ENCODE measurements around the gene PARD3B. TPM values are rescaled to one million over a fixed set of nuclear protein-coding genes. Genes with fewer than 3 reads are reported as not detected.

The PARD3B gene
- total and polyA plus RNA-seq, 2 of the 4 experiments (the other 2 are of a cell fraction), result 3.3 to 15.6 TPM

GRCh38 chr2:205387350-205388055 lies 842.2 kb downstream of the PARD3B start:
- TF ChIP-seq BHLHE40 (IDR thresholded peaks at IDR 0.05; ENCODE audit: low read depth, low read length) (no peak), MAFK (IDR thresholded peaks at IDR 0.05; ENCODE audit: low read depth, low read length) (no peak), SMC3 (IDR thresholded peaks at IDR 0.05; ENCODE audit: low read depth, low read length) (no peak), CEBPB (IDR thresholded peaks at IDR 0.05; ENCODE audit: low read depth, low read length) (no peak), POLR2A (IDR thresholded peaks at IDR 0.05; ENCODE audit: low read depth, low read length) (no peak), ELK1 (IDR thresholded peaks at IDR 0.05; ENCODE audit: borderline replicate concordance, low read depth, low read length) (no peak), MXI1 (IDR thresholded peaks at IDR 0.05; ENCODE audit: borderline replicate concordance, low read depth, low read length) (no peak), MAZ (IDR thresholded peaks at IDR 0.05; ENCODE audit: borderline replicate concordance, low read depth, low read length) (no peak), RFX5 (IDR thresholded peaks at IDR 0.05; ENCODE audit: low read depth, low read length) (no peak), RCOR1 (IDR thresholded peaks at IDR 0.05; ENCODE audit: insufficient replicate concordance, low read length) (no peak), CHD1 (IDR thresholded peaks at IDR 0.05; ENCODE audit: low read depth, low read length) (no peak)
- dilution Hi-C loops (cut with HindIII; ENCODE audit: low sequenced_read_pairs, unreplicated experiment), result no loop called here
- Histone ChIP-seq H3K14ac (replicated peaks; ENCODE audit: low read depth, low read length) (no peak overlapping the region), H2BK15ac (ENCODE audit: low read depth, low read length) (no peak overlapping the region), H4K20me1 (ENCODE audit: insufficient read depth, low read length) (no peaks in the 10 kb centered on the region), H2BK5ac (ENCODE audit: low read depth, low read length, poor library complexity, severe bottlenecking) (no peak overlapping the region), H3K79me1 (ENCODE audit: low read depth in 1 of 2, low read length in 2 of 2) (no peaks in the 10 kb centered on the region; a peak in 1 of 4 replicates), H3K27ac (ENCODE audit: insufficient read depth, low read length) (no peak overlapping the region), H3K9me1 (ENCODE audit: insufficient read depth, low read length) (no peaks in the 10 kb centered on the region), H2AK9ac (replicated peaks; ENCODE audit: low read depth, low read length, poor library complexity) (no peak overlapping the region), H2AFZ (replicated peaks; ENCODE audit: low read length, poor library complexity) (no peak overlapping the region), H3K9me3 (ENCODE audit: control insufficient read depth, insufficient read depth, low read length) (no peaks in the 10 kb centered on the region), H3K4me3 (ENCODE audit: insufficient read depth, low read depth, low read length) (no peak overlapping the region), H3K9ac (ENCODE audit: low read depth, low read length) (no peak overlapping the region), H2BK20ac (ENCODE audit: low read depth, low read length) (no peak overlapping the region), H2BK120ac (ENCODE audit: low read depth, low read length) (no peak overlapping the region), H3K18ac (ENCODE audit: low read depth, low read length) (no peak overlapping the region), H3K56ac (ENCODE audit: extremely low read depth, insufficient read depth, low read length) (no peak overlapping the region), H3K27me3 (ENCODE audit: control insufficient read depth, insufficient read depth, low read length) (no peaks in the 10 kb centered on the region), H3K4me2 (ENCODE audit: low read depth, low read length) (no peak overlapping the region), H4K5ac (ENCODE audit: low read depth, low read length) (no peak overlapping the region), H2AK5ac (ENCODE audit: low read depth, low read length) (no peak overlapping the region), H3K36me3 (ENCODE audit: control insufficient read depth, insufficient read depth, low read length) (no peaks in the 10 kb centered on the region), H4K91ac (ENCODE audit: insufficient read depth, low read depth, low read length) (no peak overlapping the region), H4K8ac (ENCODE audit: low read depth in 2 of 2, low read length in 2 of 2) (no peak overlapping the region), H3K4me1 (ENCODE audit: control insufficient read depth, insufficient read depth, low read length) (0 out of 2 replicates have a peak, but pooled peaks cover 3% of the 10 kb centered on the region), H3K23ac (ENCODE audit: low read depth, low read length) (no peak overlapping the region), H3K4ac (ENCODE audit: low read depth, low read length) (no peak overlapping the region)
- POLR2A ChIA-PET (ENCODE audit: unreplicated experiment), result no interaction called here
- no CpG with 5 or more reads among the region's 5 CpGs for WGBS, 2 experiments (ENCODE audit: extremely low coverage in 2 of 2, insufficient read length in 1 of 2)
- intact Hi-C loops (cut with micrococcal nuclease), result no loop called here
- in situ Hi-C loops (cut with MboI; ENCODE audit: low sequenced_read_pairs), result no loop called here
- CTCF ChIA-PET, result no interaction called here
- no TSS peak for BruUV-seq (replicated peaks)
- no peak for DNase-seq
- no peak for ATAC-seq (ENCODE audit: low read depth)
